Dermis microvascular lymphatic vessel endothelial cell (primary cell): Measurements from ENCODE around the gene NBEAL2. TPM values are rescaled to one million over a fixed set of nuclear protein-coding genes. Genes with fewer than 3 reads are reported as not detected.
"Not testable (repeated sequence)": the region's sequence is repeated elsewhere in the genome, so short reads cannot be mapped to it uniquely, and the experiment has no call there.

Experiments
- DNase-seq, 2 donors: peaks; one replicate each; pipeline versions ENCODE4 v3.0.0 to v3.0.0-alpha.2; 2010; ENCODE audit warnings: low read depth in 2 of 2
- total RNA-seq: library from RNA; depleted of rRNA; stranded (reverse); fragments of >200 nt; gene quantifications from 2 replicates; pipeline ENCODE4 v1.2.1, GENCODE V29; 2014

The NBEAL2 gene
- total RNA-seq, 1 donor from 2014 or later, result 13.5 TPM

DNA sequence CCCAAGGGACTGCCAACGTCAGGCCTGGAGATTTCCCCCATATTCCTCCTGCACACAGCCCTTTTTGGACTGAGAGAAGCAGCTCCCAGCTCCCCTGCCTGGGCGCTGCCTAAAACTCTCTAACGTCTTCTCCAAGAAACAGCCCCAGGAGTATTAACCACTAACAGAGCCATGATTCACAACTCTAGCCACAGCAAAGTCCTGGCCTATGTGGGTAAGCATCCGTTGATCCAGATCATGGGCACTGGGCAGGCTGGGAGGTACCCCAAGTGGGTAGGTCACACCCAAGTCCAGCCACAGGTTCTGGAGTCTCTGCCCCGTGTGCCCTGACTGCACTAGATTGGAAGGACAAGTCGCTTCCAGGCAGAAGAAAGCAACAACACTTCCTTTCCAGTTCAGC lies 31.9 kb downstream of the NBEAL2 start:
- DNase-seq, result no peak

- no peak for DNase-seq
Observed at GRCh38 chr3:47012342-47013230, 33.1 kb downstream of the NBEAL2 start.

DNA sequence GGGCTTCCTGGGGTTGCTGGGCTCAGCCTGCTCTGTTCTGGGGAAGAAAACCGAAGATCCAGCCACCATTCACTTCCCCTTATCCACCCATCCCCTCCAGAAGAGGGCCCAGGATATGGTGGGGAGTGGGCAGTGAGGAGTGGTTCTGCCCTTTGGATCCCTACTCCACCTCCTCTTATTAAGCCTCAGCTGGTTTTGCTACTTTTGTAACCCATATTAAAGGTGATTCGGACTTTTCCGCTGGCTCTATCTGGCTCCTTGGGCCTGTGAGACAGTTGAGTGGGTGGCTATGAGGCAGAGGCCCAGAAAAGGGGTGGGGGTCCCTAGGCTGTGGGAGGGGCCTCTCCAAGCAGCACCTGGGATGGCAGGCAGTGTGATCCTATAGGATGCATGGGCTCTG lies 33.8 kb downstream of the NBEAL2 start:
- DNase-seq, result no peak

GRCh38 chr3:47014036-47014435 lies 34.6 kb downstream of the NBEAL2 start:
- no peak for DNase-seq

- no peak for DNase-seq
Observed at GRCh38 chr3:47015151-47015550, 35.7 kb downstream of the NBEAL2 start.

DNA sequence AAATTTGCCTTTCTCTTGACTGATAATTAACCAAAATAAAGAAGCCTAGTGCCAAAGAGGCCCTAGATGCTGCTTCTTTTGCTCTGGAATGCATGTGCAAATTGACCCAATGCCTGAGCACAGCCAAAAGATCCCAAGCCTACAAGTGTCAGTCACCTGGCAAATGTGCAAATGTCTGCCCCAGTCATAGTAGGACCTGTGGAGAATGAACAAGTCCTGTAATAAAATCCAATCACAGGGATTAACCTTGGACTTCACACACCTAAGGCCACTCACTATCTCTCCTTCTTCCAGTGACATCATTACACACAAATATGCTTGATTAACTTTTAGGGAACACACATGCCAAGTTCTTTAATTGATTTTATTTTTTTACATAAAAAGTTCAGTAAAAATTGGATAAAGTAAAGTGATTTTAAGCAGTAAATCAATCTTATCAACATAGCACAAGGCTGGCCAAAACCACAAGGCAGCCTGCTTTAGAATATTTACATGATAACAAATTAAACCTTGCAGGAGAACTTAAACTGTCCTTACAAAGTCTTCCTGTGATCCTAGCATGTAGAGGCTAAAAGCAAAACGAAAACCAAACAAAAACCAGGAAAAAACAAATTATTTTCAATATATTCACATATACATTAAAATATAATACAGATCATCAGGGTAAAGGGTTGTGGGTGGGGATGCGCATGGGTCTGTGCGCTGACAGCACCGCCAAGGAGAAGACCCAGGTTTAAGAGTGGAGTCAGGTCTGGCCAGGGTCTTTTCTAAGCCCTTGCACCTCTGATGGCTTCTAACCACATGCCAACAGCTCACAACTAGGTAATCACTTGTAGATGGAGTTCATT lies 36.8 kb downstream of the NBEAL2 start:
- DNase-seq, result no peak

- DNase-seq, result peak in 1 of 2 donors; percentile 48
Observed at GRCh38 chr3:47016934-47017435, 37.5 kb downstream of the NBEAL2 start.

DNA sequence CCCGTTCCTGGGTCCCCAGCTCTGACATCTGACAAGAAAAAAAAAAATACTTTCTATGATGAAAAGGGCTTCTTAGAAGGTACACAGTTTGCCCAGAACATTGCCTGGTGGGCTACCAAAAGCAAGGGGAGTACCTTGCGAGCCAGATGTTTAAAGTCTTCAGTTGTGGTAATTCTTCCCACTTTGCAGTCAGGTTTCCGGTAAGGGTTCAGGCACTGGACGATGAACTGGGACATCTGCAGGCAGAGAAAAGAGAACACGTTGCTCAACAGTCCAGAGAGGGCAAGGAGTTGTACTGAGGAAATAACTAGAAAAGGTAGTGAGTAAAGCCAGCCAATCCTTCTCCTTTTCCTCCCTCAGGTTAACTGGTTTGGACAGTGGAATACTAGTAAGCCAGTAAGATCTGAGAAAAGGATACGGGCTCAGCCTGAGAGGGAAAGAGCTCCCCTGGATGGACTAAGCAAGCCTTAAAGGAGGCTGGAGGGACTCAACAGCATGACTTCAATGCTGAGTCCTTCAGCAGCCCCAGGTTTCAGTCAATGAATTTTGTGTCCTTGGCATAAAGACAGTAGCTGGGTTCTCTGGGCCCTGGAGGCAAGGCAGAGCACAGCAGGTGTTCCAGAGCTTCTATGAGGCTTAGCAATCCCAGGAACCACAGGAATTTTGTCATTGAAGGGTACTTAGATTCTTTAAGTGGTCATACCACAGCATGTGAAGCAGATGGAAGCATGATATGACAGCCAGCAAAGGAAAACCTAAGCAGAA lies 38.2 kb downstream of the NBEAL2 start:
- DNase-seq, result no peak

DNA sequence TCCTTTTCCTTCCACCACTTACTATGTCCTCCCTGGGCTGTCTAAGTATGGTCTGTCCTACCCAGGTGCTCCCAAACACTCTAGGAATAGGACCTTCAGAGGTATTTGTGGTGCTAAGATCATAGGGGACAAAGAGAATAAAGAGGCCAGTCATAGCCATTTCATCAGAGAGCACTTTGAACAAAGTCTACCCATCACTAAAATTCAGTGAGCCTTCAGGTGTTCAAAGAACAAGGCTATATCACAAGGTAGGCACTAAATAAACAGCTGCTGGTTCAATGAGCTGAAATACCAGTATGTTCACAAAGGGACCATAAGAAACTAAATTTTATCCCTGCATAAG lies 38.8 kb downstream of the NBEAL2 start:
- no peak for DNase-seq

GRCh38 chr3:47019201-47019600 lies 39.7 kb downstream of the NBEAL2 start:
- no peak for DNase-seq

- no peak for DNase-seq
Observed at GRCh38 chr3:47020311-47020710, 40.8 kb downstream of the NBEAL2 start.

DNA sequence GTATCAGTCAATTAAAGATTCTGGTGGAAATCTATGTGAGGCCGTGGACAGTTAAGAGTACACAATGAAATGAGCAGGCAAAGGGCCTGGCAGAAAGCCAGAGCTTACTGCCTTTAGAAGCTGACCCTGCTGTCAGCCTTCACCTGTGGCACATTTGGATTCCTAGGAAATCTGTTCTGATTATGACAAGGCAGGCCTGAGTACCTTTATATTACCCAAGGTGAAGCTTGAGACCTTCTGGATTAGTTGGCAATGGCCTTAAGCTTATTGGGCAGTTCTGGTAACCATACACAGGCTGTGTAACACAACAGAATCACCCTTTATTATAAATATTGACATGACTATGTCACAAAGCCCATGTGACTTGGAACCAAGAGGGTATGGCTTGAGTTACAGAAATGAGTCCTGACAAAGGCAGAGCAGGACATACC lies 43.2 kb downstream of the NBEAL2 start:
- DNase-seq, result peak; percentile 26 to 56

GRCh38 chr3:47024932-47025331 lies 45.5 kb downstream of the NBEAL2 start:
- no peak for DNase-seq

- DNase-seq, result not testable (repeated sequence)
Observed at GRCh38 chr3:47026432-47026831, 47.0 kb downstream of the NBEAL2 start.

DNA sequence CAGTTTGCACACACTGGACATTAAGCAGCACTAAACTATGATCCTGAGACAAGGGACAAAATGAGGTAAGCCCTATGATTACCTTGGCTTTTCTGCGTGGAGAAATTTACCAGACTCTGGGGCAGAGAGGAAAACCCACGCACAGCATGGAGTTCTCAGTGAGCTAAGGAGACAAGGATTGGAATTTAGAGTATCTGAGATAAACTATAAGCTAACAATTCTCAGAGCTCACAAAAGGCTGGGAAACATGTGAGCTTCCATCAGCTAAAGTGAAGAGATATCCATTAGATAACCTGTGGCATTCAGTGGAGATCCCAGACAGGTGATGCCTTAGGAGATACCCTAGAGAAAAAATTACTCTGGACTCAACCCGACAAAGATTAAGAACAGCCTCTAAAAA lies 48.7 kb downstream of the NBEAL2 start:
- no peak for DNase-seq

DNA sequence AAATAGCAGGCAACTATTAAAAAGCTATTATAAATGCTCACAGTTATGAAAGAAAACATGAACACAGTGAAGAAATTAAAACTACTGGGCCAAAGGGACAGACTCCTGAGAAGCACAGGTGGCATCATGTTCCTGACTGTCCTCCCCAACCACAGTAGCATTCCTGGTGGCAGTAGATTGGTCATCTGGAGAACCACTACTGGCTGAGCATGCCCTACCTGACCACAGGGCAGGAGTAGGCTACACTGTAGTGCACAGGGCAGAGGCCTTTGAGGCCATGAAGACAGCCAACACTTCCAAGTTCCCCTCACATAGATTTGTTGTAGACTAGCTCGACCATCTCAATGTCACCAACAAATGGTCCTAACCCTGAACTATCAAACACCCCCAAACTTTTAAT lies 49.2 kb downstream of the NBEAL2 start:
- no peak for DNase-seq

DNA sequence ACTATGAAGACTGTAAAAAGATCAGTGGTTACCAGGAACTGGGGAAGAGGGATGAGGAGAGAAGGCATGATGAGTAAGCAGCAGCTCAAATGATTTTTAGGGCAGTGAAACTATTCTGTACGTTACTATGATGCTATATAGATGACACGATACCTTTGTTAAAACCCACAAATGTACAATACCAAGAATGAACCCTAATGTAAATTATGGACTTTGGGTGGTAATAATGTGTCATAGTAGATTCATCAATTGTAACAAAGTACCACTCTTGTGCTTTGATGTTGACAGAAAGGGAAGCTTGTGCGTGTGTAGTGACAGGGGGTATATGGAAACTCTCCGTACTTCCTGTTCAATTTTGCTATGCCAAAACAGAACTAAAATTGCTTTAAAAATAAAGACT lies 51.6 kb downstream of the NBEAL2 start:
- DNase-seq, result not testable (repeated sequence)

- no peak for DNase-seq
Observed at GRCh38 chr3:47034868-47035489, 55.5 kb downstream of the NBEAL2 start.

- no peak for DNase-seq
Observed at GRCh38 chr3:47035645-47036044, 56.2 kb downstream of the NBEAL2 start.

DNA sequence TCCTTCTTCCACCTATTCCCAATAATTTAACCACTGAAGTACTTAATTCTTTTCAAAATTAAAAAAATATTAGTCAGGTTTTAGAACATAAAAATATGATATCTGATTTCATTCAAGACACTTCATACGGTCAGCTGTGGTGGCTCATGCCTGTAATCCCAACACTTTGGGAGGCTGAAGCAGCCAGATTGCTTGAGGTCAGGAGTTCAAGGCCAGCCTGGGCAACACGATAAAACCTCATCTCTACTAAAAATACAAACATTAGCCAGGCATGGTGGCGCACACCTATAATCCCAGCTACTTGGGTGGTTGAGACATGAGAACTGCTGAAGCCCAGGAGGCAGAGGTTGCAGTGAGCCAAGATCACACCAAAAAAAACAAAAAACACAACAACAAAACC lies 56.7 kb downstream of the NBEAL2 start:
- DNase-seq, result no peak

DNA sequence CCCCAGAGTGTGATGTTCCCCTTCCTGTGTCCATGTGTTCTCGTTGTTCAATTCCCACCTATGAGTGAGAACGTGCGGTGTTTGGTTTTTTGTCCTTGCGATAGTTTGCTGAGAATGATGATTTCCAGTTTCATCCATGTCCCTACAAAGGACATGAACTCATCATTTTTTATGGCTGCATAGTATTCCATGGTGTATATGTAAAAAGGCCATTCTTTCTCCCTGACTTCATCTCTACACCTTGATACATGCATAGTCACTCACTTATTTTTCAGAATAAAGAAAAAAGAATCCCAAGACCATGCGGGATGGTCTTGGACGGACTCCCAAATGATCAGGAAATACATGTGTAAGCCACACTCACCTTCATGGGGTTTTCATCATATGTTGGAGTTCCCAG lies 57.8 kb downstream of the NBEAL2 start:
- not testable (repeated sequence) for DNase-seq
